ENCODE measurements around the gene SCAMP2. TPM values are rescaled to one million over a fixed set of nuclear protein-coding genes. Genes with fewer than 3 reads are reported as not detected.
A peak's percentile ranks its signal among the peaks of the same experiment; 100 is the strongest.

The SCAMP2 gene
- total RNA-seq, 1 experiment from 2014 or later = 50.2 TPM

GRCh38 chr15:74889390-74889882 is 16.3 kb upstream of the SCAMP2 start:
- Histone ChIP-seq H2BK5ac (ENCODE audit: insufficient read length, low read length) (no peak overlapping the region), H2BK15ac (ENCODE audit: low read depth, low read length) (no peak overlapping the region), H2AFZ (ENCODE audit: low read length) (peak overlapping the region; percentile 83), H3K9ac (ENCODE audit: extremely low read depth, insufficient read length, low read length) (peak overlapping the region; percentile 24), H3K27ac (ENCODE audit: insufficient read length, low read depth, low read length) (no peak overlapping the region), H2BK120ac (ENCODE audit: low read depth, low read length, poor library complexity, severe bottlenecking) (no peak overlapping the region), H3K4me1 (ENCODE audit: insufficient read depth, low read length) (no peaks in the 10 kb centered on the region), H4K20me1 (ENCODE audit: control insufficient read depth, insufficient read depth, insufficient read length) (no peaks in the 10 kb centered on the region), H3T11ph (ENCODE audit: low read length) (no peak overlapping the region), H3K79me1 (ENCODE audit: insufficient read depth, low read depth, low read length, poor library complexity, severe bottlenecking) (no peaks in the 10 kb centered on the region), H3K14ac (ENCODE audit: insufficient read depth, low read length) (no peak overlapping the region), H2AK5ac (ENCODE audit: insufficient read length, low read length) (no peak overlapping the region), H3K56ac (ENCODE audit: insufficient read length, low read depth, low read length) (no peak overlapping the region), H3K18ac (ENCODE audit: insufficient read length, low read depth, low read length) (no peak overlapping the region), H3K23ac (ENCODE audit: insufficient read length, low read depth, low read length) (no peak overlapping the region), H3K79me2 (ENCODE audit: insufficient read depth, low read length) (no peaks in the 10 kb centered on the region), H2BK12ac (ENCODE audit: insufficient read length, low read depth, low read length) (no peak overlapping the region), H3K9me3 (ENCODE audit: control insufficient read depth, low read depth, low read length) (no peaks in the 10 kb centered on the region), H4K8ac (replicated peaks; ENCODE audit: insufficient read length, low read depth, low read length) (no peak overlapping the region), H2BK20ac (ENCODE audit: low read depth, low read length, poor library complexity, severe bottlenecking) (no peak overlapping the region), H4K91ac (ENCODE audit: insufficient read length, low read depth, low read length) (no peak overlapping the region), H3K23me2 (ENCODE audit: insufficient read length, low read depth, low read length, poor library complexity, severe bottlenecking) (peaks cover 11% of the 10 kb centered on the region), H3K4ac (ENCODE audit: low read depth, low read length) (no peak overlapping the region), H3K4me2 (ENCODE audit: insufficient read depth, insufficient read length, low read length) (peak overlapping the region; percentile 69), H3K27me3 (ENCODE audit: insufficient read depth, low read length) (no peaks in the 10 kb centered on the region), H4K5ac (ENCODE audit: insufficient read length, low read depth, low read length) (no peak overlapping the region)
- peak; percentile 59 for DNase-seq
- Mint-ChIP-seq H3K36me3 (ENCODE audit: insufficient read depth in 1 of 3, low read depth in 3 of 3) (peaks cover 15 to 30% (median 24%) of the 10 kb centered on the region in 3 experiments; a peak in 6 of 7 replicates), H3K9me3 (no peaks in the 10 kb centered on the region; a peak in 1 of 5 replicates), H3K4me3 (peak overlapping the region; percentile 86 to 90), H3K27ac (peak overlapping the region in 2 of 3 experiments; percentile 26 to 94; a peak in 1 of 7 replicates), H3K4me1 (peaks cover 22 to 29% of the 10 kb centered on the region in 2 experiments), H3K27me3 (ENCODE audit: low read depth) (peaks cover 3% of the 10 kb centered on the region; the same call in 1 of the 2 replicates)
- no CpG with 5 or more reads among the region's 8 CpGs for WGBS (ENCODE audit: extremely low coverage, insufficient read length, low lambda C conversion rate)
- TF ChIP-seq CTCF (conservative IDR thresholded peaks at IDR 0.05) = no peak
